Liver (tissue), 9 donors: ENCODE measurements around the gene CARD9. TPM values are rescaled to one million over a fixed set of nuclear protein-coding genes. Genes with fewer than 3 reads are reported as not detected.

Experiments used
- DNase-seq: peaks from one replicate; pipeline ENCODE4 v3.0.0-alpha.2; 2017; ENCODE audit warnings: low spot score
- H3K27ac ChIP-seq, 2 donors: one replicate each; pipeline ENCODE4 v1.7.0; 2013; ENCODE audit warnings: inconsistent platforms in 2 of 2, low read length in 2 of 2, control low read depth in 1 of 2, low read depth in 1 of 2, mild to moderate bottlenecking in 1 of 2
- H3K27me3 ChIP-seq, 4 donors: one replicate each; pipeline versions ENCODE4 v1.6.1 to v1.7.0; 2013; ENCODE audit warnings: low read length in 3 of 4, inconsistent platforms in 1 of 4, mild to moderate bottlenecking in 1 of 4, moderate library complexity in 1 of 4; ENCODE audit not compliant: control insufficient read depth in 4 of 4, insufficient read depth in 4 of 4
- H3K36me3 ChIP-seq, 4 donors: one replicate each; pipeline versions ENCODE4 v1.6.1 to v1.7.0; 2013; ENCODE audit warnings: low read length in 3 of 4, mild to moderate bottlenecking in 3 of 4, low read depth in 1 of 4, moderate library complexity in 1 of 4; ENCODE audit not compliant: control insufficient read depth in 4 of 4, insufficient read depth in 3 of 4
- H3K4me1 ChIP-seq, 4 donors: one replicate each; pipeline versions ENCODE4 v1.6.1 to v1.7.0; 2013; ENCODE audit warnings: low read length in 3 of 4, mild to moderate bottlenecking in 3 of 4, moderate library complexity in 1 of 4; ENCODE audit not compliant: control insufficient read depth in 4 of 4, insufficient read depth in 4 of 4
- H3K4me3 ChIP-seq, 3 donors: one replicate each; pipeline versions ENCODE4 v1.6.1 to v1.7.0; 2013; ENCODE audit warnings: low read length in 3 of 3, control low read depth in 1 of 3, low read depth in 1 of 3, mild to moderate bottlenecking in 1 of 3
- H3K9ac ChIP-seq, 2 donors: one replicate each; pipeline ENCODE4 v1.7.0; 2013; ENCODE audit warnings: low read length in 2 of 2, mild to moderate bottlenecking in 2 of 2, moderate library complexity in 2 of 2, control low read depth in 1 of 2, low read depth in 1 of 2
- H3K9me3 ChIP-seq, 4 donors: one replicate each; pipeline versions ENCODE4 v1.6.1 to v1.7.0; 2013; ENCODE audit warnings: low read length in 3 of 4; ENCODE audit not compliant: control insufficient read depth in 4 of 4
- EGR1 ChIP-seq, 2 donors: IDR thresholded peaks; 2 replicates each; pipeline ENCODE4 v1.6.1; 2016 to 2018; ENCODE audit warnings: antibody characterized with exemption in 2 of 2, low read depth in 2 of 2
- FOXA1 ChIP-seq: IDR thresholded peaks from 2 replicates; pipeline ENCODE4 v1.6.1; 2016; ENCODE audit warnings: antibody characterized with exemption
- FOXA2 ChIP-seq: IDR thresholded peaks from 2 replicates; pipeline ENCODE4 v1.6.1; 2016; ENCODE audit warnings: antibody characterized with exemption
- GABPA ChIP-seq, 2 donors: IDR thresholded peaks in 1 of 2; conservative IDR thresholded peaks in 1 of 2; 2 replicates each; pipeline ENCODE4 v1.6.1; 2016; ENCODE audit warnings: antibody characterized with exemption in 2 of 2, mild to moderate bottlenecking in 1 of 2, moderate library complexity in 1 of 2
- HNF4A ChIP-seq, 2 donors: conservative IDR thresholded peaks; 2 replicates each; pipeline ENCODE4 v1.6.1; 2016; ENCODE audit warnings: antibody characterized with exemption in 2 of 2, mild to moderate bottlenecking in 2 of 2
- HNF4G ChIP-seq: IDR thresholded peaks from 2 replicates; pipeline ENCODE4 v1.6.1; 2016; ENCODE audit warnings: antibody characterized with exemption
- JUND ChIP-seq, 2 donors: IDR thresholded peaks; 2 replicates each; pipeline ENCODE4 v1.6.1; 2016; ENCODE audit warnings: antibody characterized with exemption in 2 of 2
- NR2F2 ChIP-seq: IDR thresholded peaks from 2 replicates; pipeline ENCODE4 v1.6.1; 2016; ENCODE audit warnings: antibody characterized with exemption
- RAD21 ChIP-seq, 2 donors: IDR thresholded peaks; 2 replicates each; pipeline ENCODE4 v1.6.1; 2016; ENCODE audit warnings: antibody characterized with exemption in 2 of 2, mild to moderate bottlenecking in 2 of 2
- RXRA ChIP-seq, 2 donors: IDR thresholded peaks; 2 replicates each; pipeline ENCODE4 v1.6.1; 2017 to 2018; ENCODE audit warnings: antibody characterized with exemption in 2 of 2, mild to moderate bottlenecking in 1 of 2
- SP1 ChIP-seq: IDR thresholded peaks from 2 replicates; pipeline ENCODE4 v1.6.1; 2018; ENCODE audit warnings: antibody characterized with exemption, mild to moderate bottlenecking
- TAF1 ChIP-seq: conservative IDR thresholded peaks from 2 replicates; pipeline ENCODE4 v1.6.1; 2016; ENCODE audit warnings: antibody characterized with exemption, mild to moderate bottlenecking
- YY1 ChIP-seq: IDR thresholded peaks from 2 replicates; pipeline ENCODE4 v1.6.1; 2016; ENCODE audit warnings: antibody characterized with exemption, mild to moderate bottlenecking
- WGBS: extraction: QIAGEN DNeasy Blood & Tissue Kit; methylation state at CpG from one replicate; pipeline ENCODE4 v1.1.7; 2013; 5-methylcytosine and 5-hydroxymethylcytosine counted together
- polyA plus RNA-seq, 2 donors: library from polyadenylated mRNA; stranded (reverse) in 1 of 2; unstranded in 1 of 2; fragments of 200-250 nt in 1 of 2; fragments of >200 nt in 1 of 2; fragmentation: Nextera tagmentation in 1 of 2; extraction: Ambion mirVana in 1 of 2; gene quantifications; one replicate each; pipeline versions ENCODE4 v1.2.1 to v1.2.3, GENCODE V29; 2013 to 2015
- total RNA-seq, 2 donors: library from RNA; depleted of rRNA; stranded (reverse); fragments of >200 nt; gene quantifications; one replicate each; pipeline ENCODE4 v1.2.3, GENCODE V29; 2014
- TF ChIP-seq, protein P1 (sequence below): IDR thresholded peaks from 2 replicates; pipeline ENCODE4 v1.6.1; 2016; ENCODE audit warnings: antibody characterized with exemption
- TF ChIP-seq, protein P2 (sequence below): fragments of 150-350 bp; IDR thresholded peaks from 2 replicates; pipeline ENCODE4 v1.5.1; 2017; ENCODE audit warnings: improper control_type of control experiment, low read depth, low read length; ENCODE audit not compliant: missing input control
- TF ChIP-seq, protein P3 (sequence below): IDR thresholded peaks from 2 replicates; pipeline ENCODE4 v1.6.1; 2016; ENCODE audit warnings: antibody characterized with exemption
- TF ChIP-seq, protein P4 (sequence below): IDR thresholded peaks from 2 replicates; pipeline ENCODE4 v1.6.1; 2016; ENCODE audit warnings: antibody characterized with exemption
- TF ChIP-seq, protein P5 (sequence below): IDR thresholded peaks from 2 replicates; pipeline ENCODE4 v1.6.1; 2016; ENCODE audit warnings: antibody characterized with exemption, mild to moderate bottlenecking
- donor health status: healthy.
- donor health status: healthy.
- donor health status: healthy.
- donor health status: healthy.
- donor health status: healthy.

The CARD9 gene
- total and polyA plus RNA-seq, 4 donors: 0.25 to 5.3 (median 2.2) TPM

DNA sequence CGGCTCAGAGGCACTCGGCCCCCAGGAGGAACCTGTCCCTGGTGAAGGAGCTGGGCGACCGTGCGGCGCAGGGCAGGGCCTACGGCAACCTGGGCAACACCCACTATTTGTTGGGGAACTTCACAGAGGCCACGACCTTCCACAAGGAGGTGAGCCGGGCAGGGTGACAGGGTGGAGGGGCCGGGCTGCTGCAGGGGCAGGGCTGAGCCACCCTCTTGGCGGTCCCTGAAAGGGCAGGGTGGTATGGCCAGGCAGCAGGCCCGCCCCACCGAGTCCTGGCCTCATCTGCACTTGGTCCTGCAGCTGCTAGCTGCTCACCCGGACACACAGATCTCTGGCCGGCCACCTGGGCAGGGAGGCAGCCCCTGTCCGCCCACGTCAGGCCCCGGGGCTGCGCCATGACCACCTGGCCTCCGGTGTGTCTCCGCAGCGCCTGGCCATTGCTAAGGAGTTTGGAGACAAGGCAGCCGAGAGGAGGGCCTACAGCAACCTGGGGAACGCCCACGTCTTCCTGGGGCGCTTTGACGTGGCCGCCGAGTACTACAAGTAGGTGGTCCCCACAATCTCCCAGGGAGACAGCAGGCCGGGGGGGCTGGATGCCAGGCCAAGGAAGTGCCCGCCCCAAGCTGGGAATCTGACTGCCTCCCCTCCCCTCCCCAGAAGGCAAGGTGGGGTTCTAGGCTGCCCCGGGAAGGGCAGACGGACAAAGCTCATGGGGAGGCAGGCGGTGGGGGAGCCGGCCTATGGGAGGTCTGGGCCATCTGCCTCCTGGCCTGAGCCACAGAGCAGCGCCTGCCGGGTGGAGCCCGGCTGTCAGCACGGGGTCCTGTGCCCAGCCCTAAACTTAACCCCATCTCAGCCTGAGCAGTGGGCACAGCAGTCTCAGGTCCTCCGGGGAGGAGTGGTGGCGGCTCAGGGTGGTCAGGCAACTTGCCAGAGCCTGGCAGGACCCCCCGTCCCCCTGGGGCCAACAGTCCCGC, 35.8 kb downstream of the CARD9 start:
- H3K27ac ChIP-seq: no peak overlapping the region
- H3K9ac ChIP-seq: no peak overlapping the region
- 88% methylated on average over 43 of the region's 43 CpGs for WGBS
- no peaks in the 10 kb centered on the region for H3K36me3 ChIP-seq
- peaks cover 0 to 4% (median 3%) of the 10 kb centered on the region in 4 donors for H3K4me1 ChIP-seq
- no peak overlapping the region for H3K4me3 ChIP-seq
- H3K9me3 ChIP-seq: no peaks in the 10 kb centered on the region
- no peaks in the 10 kb centered on the region for H3K27me3 ChIP-seq
- TF ChIP-seq JUND (IDR thresholded peaks at IDR 0.05) (no peak), EGR1 (IDR thresholded peaks at IDR 0.05; ENCODE audit: low read depth in 2 of 2) (no peak)
- TF ChIP-seq, protein P1, sequence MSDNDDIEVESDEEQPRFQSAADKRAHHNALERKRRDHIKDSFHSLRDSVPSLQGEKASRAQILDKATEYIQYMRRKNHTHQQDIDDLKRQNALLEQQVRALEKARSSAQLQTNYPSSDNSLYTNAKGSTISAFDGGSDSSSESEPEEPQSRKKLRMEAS: no peak
- no peak for DNase-seq

DNA sequence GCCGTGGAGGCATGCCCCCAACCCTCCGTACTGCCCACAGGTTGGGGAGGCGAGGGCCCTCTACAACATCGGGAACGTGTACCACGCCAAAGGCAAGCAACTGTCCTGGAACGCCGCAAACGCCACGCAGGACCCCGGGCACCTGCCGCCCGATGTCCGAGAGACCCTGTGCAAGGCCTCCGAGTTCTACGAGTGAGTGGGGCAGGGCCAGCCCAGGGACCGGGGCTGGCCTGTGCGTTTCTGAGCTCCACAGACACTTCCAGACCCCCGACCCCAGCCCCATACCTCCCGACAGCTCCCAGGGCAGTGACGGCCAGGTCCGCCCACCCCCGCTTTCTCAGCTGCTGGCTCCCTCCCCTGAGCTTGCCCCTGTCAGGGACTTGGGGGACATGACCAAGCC, 36.6 kb downstream of the CARD9 start:
- Histone ChIP-seq H3K9ac (no peak overlapping the region), H3K4me1 (peaks cover 0 to 4% (median 3%) of the 10 kb centered on the region in 4 donors), H3K27me3 (no peaks in the 10 kb centered on the region), H3K9me3 (no peaks in the 10 kb centered on the region), H3K27ac (no peak overlapping the region), H3K4me3 (no peak overlapping the region), H3K36me3 (no peaks in the 10 kb centered on the region)
- TF ChIP-seq RXRA (IDR thresholded peaks at IDR 0.05) (no peak), SP1 (no peak), EGR1 (IDR thresholded peaks at IDR 0.05; ENCODE audit: low read depth in 2 of 2) (no peak), HNF4G (no peak), HNF4A (conservative IDR thresholded peaks at IDR 0.05) (no peak)
- 93% methylated on average over 23 of the region's 23 CpGs for WGBS
- no peak for DNase-seq

DNA sequence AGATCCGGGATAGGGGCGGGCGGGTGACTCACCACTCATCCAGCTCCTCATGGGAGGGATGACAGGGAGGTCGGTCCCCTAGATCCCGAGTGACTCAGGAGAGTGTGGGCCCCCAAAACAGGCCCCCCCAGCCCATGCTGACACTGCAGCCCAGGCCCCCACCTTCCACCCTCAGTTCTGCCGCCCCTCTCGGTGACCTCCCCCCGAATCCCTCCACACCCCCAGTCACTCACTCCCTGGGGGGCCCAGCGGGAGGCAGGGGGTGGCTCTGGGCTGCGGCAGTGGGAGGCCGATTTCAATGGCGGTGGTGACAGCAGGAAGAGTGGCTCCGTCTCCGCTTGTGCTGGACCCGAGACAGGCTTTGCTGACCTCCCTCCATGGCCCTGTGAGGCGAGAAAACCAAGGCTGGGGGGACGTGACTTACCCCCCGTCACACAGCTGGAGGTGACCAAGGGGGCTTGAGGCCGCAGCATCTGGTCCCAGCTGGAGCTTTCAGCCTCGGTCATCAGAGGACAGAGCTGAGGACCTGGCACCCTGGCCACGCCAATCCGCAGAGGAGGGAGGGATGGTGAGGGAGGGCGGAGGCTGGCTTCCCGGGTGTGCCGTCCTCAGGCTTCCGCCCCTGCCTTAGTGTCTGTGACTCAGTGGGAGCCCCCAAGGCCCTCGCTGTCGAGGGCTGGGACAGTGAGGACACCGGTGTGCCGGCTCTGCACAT, 37.2 kb downstream of the CARD9 start:
- no peak overlapping the region for H3K27ac ChIP-seq
- peaks cover 0 to 4% (median 2%) of the 10 kb centered on the region in 4 donors for H3K4me1 ChIP-seq
- H3K9me3 ChIP-seq: no peaks in the 10 kb centered on the region
- no peak for DNase-seq
- no peaks in the 10 kb centered on the region for H3K36me3 ChIP-seq
- H3K9ac ChIP-seq: no peak overlapping the region
- 85% methylated on average over 30 of the region's 30 CpGs for WGBS
- no peaks in the 10 kb centered on the region for H3K27me3 ChIP-seq
- no peak overlapping the region for H3K4me3 ChIP-seq
- no peak for TF ChIP-seq RXRA (IDR thresholded peaks at IDR 0.05)
- TF ChIP-seq YY1: no peak
- TF ChIP-seq HNF4A (conservative IDR thresholded peaks at IDR 0.05): no peak
- TF ChIP-seq, protein P2, sequence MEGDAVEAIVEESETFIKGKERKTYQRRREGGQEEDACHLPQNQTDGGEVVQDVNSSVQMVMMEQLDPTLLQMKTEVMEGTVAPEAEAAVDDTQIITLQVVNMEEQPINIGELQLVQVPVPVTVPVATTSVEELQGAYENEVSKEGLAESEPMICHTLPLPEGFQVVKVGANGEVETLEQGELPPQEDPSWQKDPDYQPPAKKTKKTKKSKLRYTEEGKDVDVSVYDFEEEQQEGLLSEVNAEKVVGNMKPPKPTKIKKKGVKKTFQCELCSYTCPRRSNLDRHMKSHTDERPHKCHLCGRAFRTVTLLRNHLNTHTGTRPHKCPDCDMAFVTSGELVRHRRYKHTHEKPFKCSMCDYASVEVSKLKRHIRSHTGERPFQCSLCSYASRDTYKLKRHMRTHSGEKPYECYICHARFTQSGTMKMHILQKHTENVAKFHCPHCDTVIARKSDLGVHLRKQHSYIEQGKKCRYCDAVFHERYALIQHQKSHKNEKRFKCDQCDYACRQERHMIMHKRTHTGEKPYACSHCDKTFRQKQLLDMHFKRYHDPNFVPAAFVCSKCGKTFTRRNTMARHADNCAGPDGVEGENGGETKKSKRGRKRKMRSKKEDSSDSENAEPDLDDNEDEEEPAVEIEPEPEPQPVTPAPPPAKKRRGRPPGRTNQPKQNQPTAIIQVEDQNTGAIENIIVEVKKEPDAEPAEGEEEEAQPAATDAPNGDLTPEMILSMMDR: no peak
- TF ChIP-seq FOXA1: no peak
- TF ChIP-seq, protein P3, sequence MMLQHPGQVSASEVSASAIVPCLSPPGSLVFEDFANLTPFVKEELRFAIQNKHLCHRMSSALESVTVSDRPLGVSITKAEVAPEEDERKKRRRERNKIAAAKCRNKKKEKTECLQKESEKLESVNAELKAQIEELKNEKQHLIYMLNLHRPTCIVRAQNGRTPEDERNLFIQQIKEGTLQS: no peak
- TF ChIP-seq, protein P4, sequence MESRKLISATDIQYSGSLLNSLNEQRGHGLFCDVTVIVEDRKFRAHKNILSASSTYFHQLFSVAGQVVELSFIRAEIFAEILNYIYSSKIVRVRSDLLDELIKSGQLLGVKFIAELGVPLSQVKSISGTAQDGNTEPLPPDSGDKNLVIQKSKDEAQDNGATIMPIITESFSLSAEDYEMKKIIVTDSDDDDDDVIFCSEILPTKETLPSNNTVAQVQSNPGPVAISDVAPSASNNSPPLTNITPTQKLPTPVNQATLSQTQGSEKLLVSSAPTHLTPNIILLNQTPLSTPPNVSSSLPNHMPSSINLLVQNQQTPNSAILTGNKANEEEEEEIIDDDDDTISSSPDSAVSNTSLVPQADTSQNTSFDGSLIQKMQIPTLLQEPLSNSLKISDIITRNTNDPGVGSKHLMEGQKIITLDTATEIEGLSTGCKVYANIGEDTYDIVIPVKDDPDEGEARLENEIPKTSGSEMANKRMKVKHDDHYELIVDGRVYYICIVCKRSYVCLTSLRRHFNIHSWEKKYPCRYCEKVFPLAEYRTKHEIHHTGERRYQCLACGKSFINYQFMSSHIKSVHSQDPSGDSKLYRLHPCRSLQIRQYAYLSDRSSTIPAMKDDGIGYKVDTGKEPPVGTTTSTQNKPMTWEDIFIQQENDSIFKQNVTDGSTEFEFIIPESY: no peak
- TF ChIP-seq SP1: no peak
- no peak for TF ChIP-seq JUND (IDR thresholded peaks at IDR 0.05)
- TF ChIP-seq FOXA2: no peak
- TF ChIP-seq, protein P5, sequence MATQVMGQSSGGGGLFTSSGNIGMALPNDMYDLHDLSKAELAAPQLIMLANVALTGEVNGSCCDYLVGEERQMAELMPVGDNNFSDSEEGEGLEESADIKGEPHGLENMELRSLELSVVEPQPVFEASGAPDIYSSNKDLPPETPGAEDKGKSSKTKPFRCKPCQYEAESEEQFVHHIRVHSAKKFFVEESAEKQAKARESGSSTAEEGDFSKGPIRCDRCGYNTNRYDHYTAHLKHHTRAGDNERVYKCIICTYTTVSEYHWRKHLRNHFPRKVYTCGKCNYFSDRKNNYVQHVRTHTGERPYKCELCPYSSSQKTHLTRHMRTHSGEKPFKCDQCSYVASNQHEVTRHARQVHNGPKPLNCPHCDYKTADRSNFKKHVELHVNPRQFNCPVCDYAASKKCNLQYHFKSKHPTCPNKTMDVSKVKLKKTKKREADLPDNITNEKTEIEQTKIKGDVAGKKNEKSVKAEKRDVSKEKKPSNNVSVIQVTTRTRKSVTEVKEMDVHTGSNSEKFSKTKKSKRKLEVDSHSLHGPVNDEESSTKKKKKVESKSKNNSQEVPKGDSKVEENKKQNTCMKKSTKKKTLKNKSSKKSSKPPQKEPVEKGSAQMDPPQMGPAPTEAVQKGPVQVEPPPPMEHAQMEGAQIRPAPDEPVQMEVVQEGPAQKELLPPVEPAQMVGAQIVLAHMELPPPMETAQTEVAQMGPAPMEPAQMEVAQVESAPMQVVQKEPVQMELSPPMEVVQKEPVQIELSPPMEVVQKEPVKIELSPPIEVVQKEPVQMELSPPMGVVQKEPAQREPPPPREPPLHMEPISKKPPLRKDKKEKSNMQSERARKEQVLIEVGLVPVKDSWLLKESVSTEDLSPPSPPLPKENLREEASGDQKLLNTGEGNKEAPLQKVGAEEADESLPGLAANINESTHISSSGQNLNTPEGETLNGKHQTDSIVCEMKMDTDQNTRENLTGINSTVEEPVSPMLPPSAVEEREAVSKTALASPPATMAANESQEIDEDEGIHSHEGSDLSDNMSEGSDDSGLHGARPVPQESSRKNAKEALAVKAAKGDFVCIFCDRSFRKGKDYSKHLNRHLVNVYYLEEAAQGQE: no peak
- no peak for TF ChIP-seq NR2F2
- TF ChIP-seq RAD21 (IDR thresholded peaks at IDR 0.05): no peak
- no peak for TF ChIP-seq GABPA (IDR thresholded peaks at IDR 0.05 in 1 of 2, conservative IDR thresholded peaks at IDR 0.05 in 1 of 2)
- no peak for TF ChIP-seq HNF4G
- TF ChIP-seq EGR1 (IDR thresholded peaks at IDR 0.05; ENCODE audit: low read depth in 2 of 2): no peak
- TF ChIP-seq TAF1: no peak
